ENCODE results near the gene NPTX1. TPM values are rescaled to one million over a fixed set of nuclear protein-coding genes. Genes with fewer than 3 reads are reported as not detected.
A peak's percentile ranks its signal among the peaks of the same experiment; 100 is the strongest.

NPTX1 gene
- total and polyA plus RNA-seq, 2 experiments from 2014 or later, result 3.4 to 20.5 TPM

- TF ChIP-seq ZNF462 (CRISPR knock-in tag; IDR thresholded peaks at IDR 0.05) (no peak), EZH2phosphoT487 (IDR thresholded peaks at IDR 0.05; ENCODE audit: unreplicated experiment) (no peak), CTCF (conservative IDR thresholded peaks at IDR 0.05; ENCODE audit: low read depth in 2 of 2) (no peak), CREB1 (CRISPR knock-in tag; IDR thresholded peaks at IDR 0.05; ENCODE audit: low read depth) (no peak)
Observed at GRCh38 chr17:80469667-80470066, 6.7 kb downstream of the NPTX1 start (continued).

GRCh38 chr17:80468781-80469493, 7.5 kb downstream of the NPTX1 start:
- no peak overlapping the region for H3K27ac Mint-ChIP-seq
- no peaks in the 10 kb centered on the region for H3K36me3 Mint-ChIP-seq (ENCODE audit: low read depth)
- Histone ChIP-seq H2AFZ (no peak overlapping the region), H3K27me3 (ENCODE audit: insufficient read depth) (peaks cover 29% of the 10 kb centered on the region), H4K20me1 (replicated peaks; ENCODE audit: insufficient read depth) (no peaks in the 10 kb centered on the region), H3K4me1 (ENCODE audit: insufficient read depth) (no peaks in the 10 kb centered on the region), H3F3A (replicated peaks; ENCODE audit: low read depth) (no peaks in the 10 kb centered on the region), H3K27ac (ENCODE audit: low read depth) (no peak overlapping the region), H3K9me2 (ENCODE audit: insufficient read depth) (no peaks in the 10 kb centered on the region), H3K36me3 (ENCODE audit: insufficient read depth) (no peaks in the 10 kb centered on the region), H3K79me2 (replicated peaks; ENCODE audit: insufficient read depth) (no peaks in the 10 kb centered on the region), H3K4me3 (no peak overlapping the region), H3K4me2 (no peak overlapping the region)
- H3K9me3 Mint-ChIP-seq, result no peaks in the 10 kb centered on the region
- no peaks in the 10 kb centered on the region for H3K4me1 Mint-ChIP-seq
- ATAC-seq (peak; percentile 11; the same call in 2 of the 3 replicates), DNase-seq (ENCODE audit: low spot score) (no peak)
- no peak overlapping the region for H3K4me3 Mint-ChIP-seq
- no peak for TF ChIP-seq JUNB (IDR thresholded peaks at IDR 0.05; ENCODE audit: unreplicated experiment)
- 0 out of 4 replicates have a peak, but pooled peaks of 1 of the 2 experiments have one; percentile 11 for TF ChIP-seq CTCF (conservative IDR thresholded peaks at IDR 0.05; ENCODE audit: low read depth in 2 of 2)
- peaks cover 42% of the 10 kb centered on the region for H3K27me3 Mint-ChIP-seq (ENCODE audit: insufficient read depth, low read depth, poor library complexity)
